Measurements from ENCODE around the gene PRMT5.
"Not testable (repeated sequence)": the region's sequence is repeated elsewhere in the genome, so short reads cannot be mapped to it uniquely, and the experiment has no call there.

The PRMT5 gene

GRCh38 chr14:22929961-22930364, 787 bp upstream of the PRMT5 start:
- no peak for DNase-seq

- DNase-seq = no peak
Measured at GRCh38 chr14:22928237-22929103, 706 bp downstream of the PRMT5 start.

GRCh38 chr14:22926316-22926715, 2.9 kb downstream of the PRMT5 start:
- DNase-seq = no peak

- no peak for DNase-seq
Measured at GRCh38 chr14:22925513-22925912, 3.7 kb downstream of the PRMT5 start.

GRCh38 chr14:22923746-22924145, 5.4 kb downstream of the PRMT5 start:
- no peak for DNase-seq

GRCh38 chr14:22922294-22922693, 6.9 kb downstream of the PRMT5 start:
- DNase-seq = no peak

GRCh38 chr14:22920697-22921096, 8.5 kb downstream of the PRMT5 start:
- no peak for DNase-seq

- DNase-seq = no peak
Measured at GRCh38 chr14:22919601-22919921, 9.6 kb downstream of the PRMT5 start.

GRCh38 chr14:22918804-22919600, 10.2 kb downstream of the PRMT5 start, which contains the start of gene RBM23:
Gene RBM23, minus strand, starts transcription at chr14:22919149.
- DNase-seq = peak; percentile 99

GRCh38 chr14:22915886-22916521, 13.2 kb downstream of the PRMT5 start:
- no peak for DNase-seq

- not testable (repeated sequence) for DNase-seq
Measured at GRCh38 chr14:22914836-22915235, 14.3 kb downstream of the PRMT5 start.

GRCh38 chr14:22910916-22911315, 18.3 kb downstream of the PRMT5 start:
- no peak for DNase-seq

GRCh38 chr14:22908601-22909000, 20.6 kb downstream of the PRMT5 start:
- no peak for DNase-seq

GRCh38 chr14:22907429-22907828, 21.7 kb downstream of the PRMT5 start:
- DNase-seq = no peak

GRCh38 chr14:22906073-22906472, 23.1 kb downstream of the PRMT5 start:
- DNase-seq = no peak

- no peak for DNase-seq
Measured at GRCh38 chr14:22905627-22906026, 23.5 kb downstream of the PRMT5 start.

- no peak for DNase-seq
Measured at GRCh38 chr14:22903742-22904087, 25.5 kb downstream of the PRMT5 start.

GRCh38 chr14:22901799-22902198, 27.4 kb downstream of the PRMT5 start:
- no peak for DNase-seq

- no peak for DNase-seq
Measured at GRCh38 chr14:22900081-22900799, 28.9 kb downstream of the PRMT5 start.

GRCh38 chr14:22898302-22899090, 30.7 kb downstream of the PRMT5 start:
- no peak for DNase-seq

GRCh38 chr14:22897357-22897756, 31.8 kb downstream of the PRMT5 start:
- DNase-seq = no peak

GRCh38 chr14:22896760-22897159, 32.4 kb downstream of the PRMT5 start:
- no peak for DNase-seq

All from activated CD8-positive, alpha-beta memory T cell treated with anti-CD3 and anti-CD28 coated beads, Interleukin-2, amount 50 U/mL, for 4 hours (primary cell).